Measurements from ENCODE around the gene ORM2. TPM values are rescaled to one million over a fixed set of nuclear protein-coding genes. Genes with fewer than 3 reads are reported as not detected.
"Not testable (repeated sequence)": the region's sequence is repeated elsewhere in the genome, so short reads cannot be mapped to it uniquely, and the experiment has no call there.

Gene ORM2
- polyA plus RNA-seq, 3 donors, result not detected

DNA sequence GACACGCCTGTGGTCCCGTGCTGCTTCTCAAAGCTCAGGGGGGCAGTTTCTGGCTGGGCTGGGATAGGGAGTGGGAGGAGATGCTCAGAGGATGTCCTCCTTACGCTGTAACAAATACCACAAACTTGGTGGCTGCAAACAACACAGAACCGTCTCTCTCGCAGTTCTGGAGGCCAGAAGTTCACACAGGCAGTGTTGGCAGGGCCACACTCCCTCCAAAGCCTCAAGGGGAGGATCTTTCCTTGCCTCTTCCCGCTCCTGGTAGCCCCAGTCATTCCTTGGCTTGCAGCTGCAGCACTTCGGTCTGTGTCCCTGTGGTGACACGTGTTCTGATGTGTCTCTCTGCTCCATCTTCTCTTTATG lies 17.2 kb upstream of the ORM2 start:
- DNase-seq (ENCODE audit: low read depth in 3 of 3, low spot score in 2 of 3), result no peak

DNA sequence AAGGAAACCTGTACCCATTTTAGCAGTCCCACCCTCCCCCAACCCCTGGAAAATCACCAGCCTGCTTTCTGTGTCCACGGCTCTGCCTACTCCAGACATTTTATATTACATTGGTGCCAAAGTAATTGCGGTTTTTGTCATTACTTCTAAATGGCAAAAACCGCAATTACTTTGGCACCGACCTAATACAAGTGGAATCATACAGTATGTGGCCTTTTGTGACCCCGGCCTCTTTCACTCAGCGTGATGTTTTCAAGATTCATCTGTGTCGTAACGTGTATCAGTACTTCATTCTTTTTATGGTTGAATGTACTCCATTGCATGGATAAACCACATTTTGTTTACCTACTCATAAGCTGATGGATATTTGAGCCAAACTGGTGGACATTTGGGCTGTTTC lies 16.5 kb upstream of the ORM2 start:
- no peak for DNase-seq (ENCODE audit: low read depth in 3 of 3, low spot score in 2 of 3)

DNA sequence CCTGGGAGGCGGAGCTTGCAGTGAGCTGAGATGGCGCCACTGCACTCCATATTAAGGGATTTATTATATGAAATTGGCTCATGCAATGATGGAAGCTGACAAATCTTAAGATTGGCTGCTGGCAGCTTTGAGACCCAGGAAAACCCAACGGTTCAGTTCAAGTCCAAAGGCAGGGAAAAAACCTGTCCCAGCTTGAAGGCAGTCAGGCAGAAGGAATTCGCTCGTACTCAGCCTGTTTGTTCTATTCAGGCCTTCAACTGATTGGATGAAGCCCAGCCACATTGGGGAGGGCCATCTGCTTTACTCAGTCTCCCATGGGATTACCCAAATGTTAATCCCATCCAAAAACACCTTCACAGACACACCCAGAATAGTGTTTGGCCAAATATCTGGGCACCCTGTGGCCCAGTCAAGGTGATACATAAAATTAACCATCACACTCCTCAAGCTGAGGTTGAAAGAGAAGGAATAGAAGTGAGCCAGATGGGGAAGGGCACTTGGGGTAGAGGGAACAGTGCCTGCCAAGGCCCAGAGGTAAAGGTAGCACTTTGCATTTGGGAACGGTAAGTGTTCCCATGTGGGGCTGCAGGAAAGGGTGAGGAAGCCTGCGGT lies 15.3 kb upstream of the ORM2 start:
- no peak for DNase-seq (ENCODE audit: low read depth in 3 of 3, low spot score in 2 of 3)

DNA sequence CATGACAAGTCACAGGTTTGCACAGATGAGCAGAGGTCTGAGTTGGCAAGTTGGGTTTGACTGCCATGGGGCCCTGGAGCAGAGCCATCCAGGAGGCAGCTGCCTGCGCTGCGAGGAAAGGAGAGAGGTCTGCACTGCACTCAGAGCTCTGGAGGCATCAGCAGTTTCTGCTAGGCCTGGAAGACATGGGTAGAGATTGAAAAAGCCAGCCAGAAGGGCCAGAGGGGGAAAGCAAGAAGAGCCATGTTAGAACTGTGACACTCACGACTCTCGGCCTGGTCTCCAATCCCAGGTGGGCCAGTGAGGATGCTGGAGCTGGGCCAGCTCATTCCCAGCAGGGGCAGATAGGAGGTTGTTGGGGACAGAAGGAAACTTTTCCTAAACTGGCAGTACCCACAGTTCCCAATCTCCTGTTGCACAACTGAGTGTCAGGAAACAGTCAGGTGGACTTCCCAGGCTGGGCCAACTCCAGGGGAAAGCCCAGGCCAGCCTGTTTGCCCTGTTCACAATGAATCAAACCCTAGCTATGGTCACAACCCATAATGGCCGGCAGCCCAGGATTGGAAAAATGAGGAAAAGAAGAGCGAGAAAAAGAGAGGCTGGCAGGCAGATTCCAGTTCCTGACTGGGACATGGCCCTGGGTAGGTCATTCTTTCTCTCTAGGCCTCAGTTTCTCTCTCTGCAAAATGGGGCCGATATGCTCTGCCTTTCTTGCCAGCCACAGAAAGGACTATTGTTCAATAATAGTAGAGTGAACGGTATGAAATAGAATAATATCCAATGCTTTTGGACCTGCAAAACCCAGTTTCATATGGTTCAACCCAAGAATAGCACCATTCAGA lies 14.6 kb upstream of the ORM2 start:
- DNase-seq (ENCODE audit: low read depth in 3 of 3, low spot score in 2 of 3), result no peak

DNA sequence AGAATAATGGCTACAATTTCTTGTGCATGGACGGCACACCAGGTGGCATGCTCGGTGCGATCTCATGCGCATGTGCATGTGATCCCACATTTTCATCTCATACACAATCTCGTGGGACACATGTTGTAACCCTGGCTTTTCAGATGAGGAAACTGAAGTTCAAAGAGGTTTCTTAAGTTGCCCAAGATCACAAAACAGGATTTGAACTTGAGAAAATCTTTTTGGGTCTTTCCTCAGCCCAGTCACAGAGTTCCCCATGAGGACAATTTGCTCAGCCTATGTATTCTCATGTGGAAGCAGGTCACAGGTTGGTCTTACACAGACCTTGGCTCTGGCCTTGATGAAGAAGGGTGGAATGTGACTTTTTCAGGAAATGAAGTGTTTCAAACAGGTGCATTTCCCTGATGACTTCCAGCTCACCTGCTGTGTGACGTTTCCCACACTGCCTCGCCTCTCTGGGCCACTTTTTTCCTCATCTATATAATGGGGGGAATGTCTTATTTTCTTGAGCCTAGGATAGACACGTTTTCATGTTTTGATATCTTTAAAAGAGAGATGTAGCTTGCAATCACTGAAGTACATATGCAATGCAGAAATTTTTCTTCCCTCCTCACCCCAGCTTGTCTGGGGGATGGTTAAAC lies 13.8 kb upstream of the ORM2 start:
- DNase-seq (ENCODE audit: low read depth in 3 of 3, low spot score in 2 of 3), result no peak

DNA sequence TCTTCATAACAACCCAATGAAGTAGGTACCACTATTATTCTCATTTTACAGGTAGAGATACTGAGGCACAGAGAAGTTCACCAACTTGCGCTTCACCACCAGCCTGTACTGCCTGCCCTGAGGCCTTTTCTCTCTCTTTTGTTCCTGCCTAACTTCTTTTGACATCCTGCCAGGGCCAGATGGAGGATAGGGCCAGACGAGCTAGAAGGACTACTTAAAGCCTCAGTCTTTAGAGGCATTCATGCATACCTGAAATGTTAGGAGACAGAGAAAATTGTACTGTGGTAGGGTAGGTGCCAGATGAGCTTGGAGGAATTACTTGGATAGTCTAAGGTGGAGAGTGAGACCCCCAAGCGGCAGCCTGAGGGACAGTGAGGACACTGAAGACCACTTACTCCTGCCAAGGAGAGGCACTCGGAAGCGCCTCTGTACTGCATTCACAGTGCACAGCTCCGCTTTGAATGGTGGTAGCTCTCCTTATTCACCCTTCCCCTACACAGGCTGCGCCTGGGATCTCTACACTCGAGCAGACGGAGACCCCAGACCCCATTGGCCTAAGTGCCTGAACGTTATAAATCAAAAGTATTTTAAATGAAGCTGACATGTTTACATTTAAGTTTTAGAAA lies 13.0 kb upstream of the ORM2 start:
- no peak for DNase-seq (ENCODE audit: low read depth in 3 of 3, low spot score in 2 of 3)

DNA sequence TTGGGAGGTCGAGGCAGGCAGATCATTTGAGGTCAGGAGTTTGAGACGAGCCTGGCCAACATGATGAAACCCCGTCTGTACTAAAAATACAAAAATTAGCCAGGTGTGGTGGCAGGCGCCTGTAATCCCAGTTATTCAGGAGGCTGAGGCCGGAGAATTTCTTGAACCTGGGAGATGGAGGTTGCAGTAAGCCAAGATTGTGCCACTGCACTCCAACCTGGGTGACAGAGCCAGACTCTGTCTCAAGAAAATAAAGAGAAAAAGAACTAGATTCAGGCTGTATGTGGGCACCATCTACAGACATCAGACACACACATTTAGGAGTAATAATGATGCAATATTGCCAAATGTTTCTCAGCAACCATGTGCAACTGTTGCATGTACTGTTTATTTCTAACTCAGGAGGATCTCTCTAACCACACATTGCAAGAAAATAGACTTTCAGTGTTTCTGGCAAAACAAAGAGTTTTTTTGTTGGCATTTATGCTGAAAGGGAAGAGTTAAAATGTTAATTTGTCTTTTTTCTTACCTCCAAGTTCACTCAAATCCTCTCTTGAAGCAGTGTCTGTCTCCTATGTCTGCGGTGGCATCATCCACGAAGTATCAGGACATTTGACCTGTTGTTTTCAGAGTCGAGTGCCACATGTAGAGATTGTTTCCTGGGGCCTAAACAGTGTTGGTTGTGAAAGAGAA lies 11.9 kb upstream of the ORM2 start:
- DNase-seq (ENCODE audit: low read depth in 3 of 3, low spot score in 2 of 3), result no peak

DNA sequence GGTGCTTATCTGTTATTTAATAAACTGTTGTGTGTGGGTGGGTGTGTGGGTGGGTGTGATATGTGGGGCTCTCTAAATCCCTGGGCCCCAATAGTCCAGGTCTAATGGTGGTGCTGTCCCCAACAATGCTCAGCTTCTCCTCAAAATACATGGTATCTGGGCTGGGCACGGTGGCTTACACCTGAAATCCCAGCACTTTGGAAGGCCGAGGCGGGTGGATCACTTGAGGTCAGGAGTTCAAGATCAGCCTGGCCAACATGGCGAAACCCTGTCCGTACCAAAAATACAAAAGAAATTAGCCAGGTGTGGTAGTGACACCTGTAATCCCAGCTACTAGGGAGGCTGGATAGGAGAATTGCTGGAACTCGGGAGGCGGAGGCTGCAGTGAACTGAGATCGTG lies 11.3 kb upstream of the ORM2 start:
- DNase-seq (ENCODE audit: low read depth in 3 of 3, low spot score in 2 of 3), result no peak

DNA sequence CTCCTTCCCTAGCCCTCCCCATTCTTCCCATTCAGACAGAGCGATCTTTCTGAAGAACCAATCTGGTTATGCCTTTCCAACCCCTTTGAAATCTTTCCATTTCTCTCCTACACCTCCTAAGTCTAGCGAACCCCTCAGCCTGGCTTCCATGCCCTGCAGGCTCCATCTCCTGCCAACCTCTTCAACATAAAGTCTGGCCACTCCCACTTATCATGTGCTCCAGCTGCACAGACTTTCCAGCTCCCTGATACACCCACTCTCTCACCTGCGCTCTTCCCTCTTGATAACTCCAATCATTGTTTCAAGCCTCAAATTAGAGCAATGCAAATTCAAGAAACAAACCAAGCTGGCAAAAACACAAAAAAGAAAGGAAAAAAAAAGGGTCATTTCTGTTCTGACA lies 10.5 kb upstream of the ORM2 start:
- no peak for DNase-seq (ENCODE audit: low read depth in 3 of 3, low spot score in 2 of 3)

DNA sequence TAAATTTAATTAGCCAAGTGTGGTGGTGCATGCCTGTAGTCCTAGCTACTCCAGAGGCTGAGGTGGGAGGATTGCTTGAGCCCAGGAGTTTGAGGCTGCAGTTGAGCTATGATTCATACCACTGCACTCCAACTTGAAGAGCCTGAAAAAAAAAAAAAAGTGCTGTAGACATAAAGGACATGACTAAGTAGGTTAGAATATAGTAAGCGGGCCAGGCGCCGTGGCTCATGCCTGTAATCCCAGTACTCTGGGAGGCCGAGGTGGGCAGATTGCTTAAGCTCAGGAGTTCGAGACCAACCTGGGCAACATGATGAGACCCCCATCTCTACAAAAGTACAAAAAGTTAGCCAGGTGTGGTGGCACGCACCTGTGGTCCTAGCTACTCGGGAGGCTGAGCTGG lies 9.0 kb upstream of the ORM2 start:
- not testable (repeated sequence) for DNase-seq (ENCODE audit: low read depth in 3 of 3, low spot score in 2 of 3)

DNA sequence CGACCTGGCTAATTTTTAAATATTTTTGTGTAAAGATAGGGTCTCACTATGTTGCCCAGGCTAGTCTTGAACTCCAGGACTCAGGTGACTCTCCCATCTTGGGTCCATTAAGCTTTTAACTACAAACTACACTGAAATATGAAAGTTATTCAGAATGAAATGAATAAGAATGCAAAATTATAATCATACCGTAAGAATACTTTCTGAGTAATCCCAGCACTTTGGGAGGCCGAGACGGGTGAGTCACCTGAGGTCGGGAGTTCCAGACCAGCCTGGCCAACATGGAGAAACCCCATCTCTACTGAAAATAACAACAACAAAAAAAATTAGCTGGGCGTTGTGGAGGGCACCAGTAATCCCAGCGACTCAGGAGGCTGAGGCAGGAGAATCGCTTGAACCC lies 7.9 kb upstream of the ORM2 start:
- DNase-seq (ENCODE audit: low read depth in 3 of 3, low spot score in 2 of 3), result no peak

DNA sequence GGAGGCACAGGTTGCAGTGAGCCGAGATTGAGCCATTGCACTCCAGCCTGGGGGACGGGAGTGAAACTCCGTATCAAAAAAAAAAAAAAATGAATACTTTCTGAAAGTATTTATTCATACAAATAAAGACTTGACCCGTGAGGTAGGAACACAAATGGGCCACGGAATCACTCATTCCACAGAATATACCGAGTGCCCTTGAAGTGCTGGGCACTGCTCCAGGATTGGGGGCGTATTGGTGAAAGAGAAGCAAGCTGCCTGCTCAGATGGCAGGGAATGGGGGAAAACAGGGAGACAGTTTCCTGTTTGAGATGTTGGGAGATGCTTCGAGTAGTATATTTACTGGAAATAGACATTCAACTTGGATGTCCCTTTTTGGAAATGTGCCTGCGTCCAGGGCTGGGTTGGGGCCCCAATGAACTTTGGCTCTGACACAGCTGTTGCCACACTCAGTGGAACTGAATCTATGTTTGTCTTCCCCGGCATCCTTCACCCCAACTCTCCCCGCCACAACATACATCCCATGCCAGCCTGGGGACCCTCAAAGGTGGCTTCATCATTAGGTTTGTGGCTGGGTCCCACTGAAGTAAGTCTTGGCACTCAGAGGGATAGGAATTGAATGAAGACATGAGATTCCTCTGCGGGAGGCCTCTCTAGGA lies 7.4 kb upstream of the ORM2 start:
- not testable (repeated sequence) for DNase-seq (ENCODE audit: low read depth in 3 of 3, low spot score in 2 of 3)

DNA sequence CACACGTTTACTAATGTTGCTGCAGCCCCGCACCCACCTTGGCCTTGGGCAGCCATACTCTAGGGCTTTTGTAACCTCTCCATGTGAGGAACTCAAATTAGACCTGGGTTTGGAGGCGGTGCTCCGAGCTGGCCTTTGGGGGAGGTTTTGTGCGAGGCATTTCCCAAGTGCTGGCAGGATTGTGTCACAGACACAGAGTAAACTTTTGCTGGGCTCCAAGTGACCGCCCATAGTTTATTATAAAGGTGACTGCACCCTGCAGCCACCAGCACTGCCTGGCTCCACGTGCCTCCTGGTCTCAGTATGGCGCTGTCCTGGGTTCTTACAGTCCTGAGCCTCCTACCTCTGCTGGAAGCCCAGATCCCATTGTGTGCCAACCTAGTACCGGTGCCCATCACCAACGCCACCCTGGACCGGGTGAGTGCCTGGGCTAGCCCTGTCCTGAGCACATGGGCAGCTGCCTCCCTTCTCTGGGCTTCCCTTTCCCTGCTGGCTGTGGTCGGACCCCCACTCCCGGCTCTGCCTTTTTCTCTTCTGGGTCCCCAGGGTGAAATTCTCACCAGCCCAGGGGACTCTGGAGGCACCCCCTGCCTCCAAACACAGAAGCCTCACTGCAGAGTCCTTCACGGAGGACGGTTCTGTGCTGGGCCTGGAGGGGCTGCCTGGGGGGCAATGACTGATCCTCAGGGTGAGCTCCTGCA lies 6.7 kb upstream of the ORM2 start, which contains the start of gene ORM1:
Gene ORM1 (plus strand): TSS at position 268 of the 701 bp plus-strand sequence. CDS start 36 bp downstream, at position 304.
- DNase-seq (ENCODE audit: low read depth in 3 of 3, low spot score in 2 of 3), result not testable (repeated sequence)

DNA sequence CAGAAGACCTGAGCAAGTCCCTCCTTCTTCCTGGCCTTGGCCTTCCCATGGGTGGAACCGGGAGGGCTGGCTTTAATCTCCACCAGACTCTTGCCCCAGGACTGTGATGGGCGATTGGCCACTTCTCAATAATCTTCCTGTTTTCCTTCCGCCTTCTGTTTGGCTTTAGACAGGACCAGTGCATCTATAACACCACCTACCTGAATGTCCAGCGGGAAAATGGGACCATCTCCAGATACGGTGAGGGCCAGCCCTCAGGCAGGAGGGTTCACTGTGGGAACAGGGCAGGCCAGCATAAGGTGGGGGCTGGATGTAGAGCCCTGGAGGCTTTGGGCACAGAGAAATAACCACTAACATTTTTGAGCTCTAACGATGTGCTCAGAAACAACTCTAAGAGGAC lies 5.8 kb upstream of the ORM2 start:
- DNase-seq (ENCODE audit: low read depth in 3 of 3, low spot score in 2 of 3), result not testable (repeated sequence)

DNA sequence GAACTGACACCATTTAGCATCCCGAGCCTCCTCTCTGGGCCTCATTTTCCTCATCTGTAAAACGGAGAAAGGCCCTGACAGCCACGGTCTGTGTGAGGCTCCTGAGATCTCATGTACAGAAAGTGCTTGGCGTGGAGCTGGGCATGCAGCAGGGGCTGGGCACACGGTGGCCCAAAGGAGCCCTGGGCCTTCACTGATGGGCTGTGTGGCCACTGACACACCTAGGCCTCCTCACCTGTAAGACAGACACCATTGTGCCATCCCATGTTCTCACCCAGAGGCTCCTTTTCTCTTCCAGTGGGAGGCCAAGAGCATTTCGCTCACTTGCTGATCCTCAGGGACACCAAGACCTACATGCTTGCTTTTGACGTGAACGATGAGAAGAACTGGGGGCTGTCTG lies 5.2 kb upstream of the ORM2 start:
- no peak for DNase-seq (ENCODE audit: low read depth in 3 of 3, low spot score in 2 of 3)

DNA sequence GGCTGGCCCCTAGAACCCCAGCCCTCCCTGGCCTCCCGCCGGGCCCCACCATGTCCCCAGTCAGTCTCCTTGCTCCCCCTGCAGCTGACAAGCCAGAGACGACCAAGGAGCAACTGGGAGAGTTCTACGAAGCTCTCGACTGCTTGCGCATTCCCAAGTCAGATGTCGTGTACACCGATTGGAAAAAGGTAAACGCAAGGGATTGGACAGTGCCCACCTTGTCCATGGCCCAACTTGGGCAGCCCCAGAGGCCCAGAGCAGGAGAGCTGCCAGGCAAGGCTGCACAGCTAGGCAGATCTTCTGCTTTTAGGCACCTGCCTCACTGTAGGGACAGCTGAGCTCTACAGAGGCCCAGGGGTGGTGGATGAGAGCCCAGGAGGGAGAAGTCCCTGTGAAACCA lies 4.7 kb upstream of the ORM2 start:
- DNase-seq (ENCODE audit: low read depth in 3 of 3, low spot score in 2 of 3), result not testable (repeated sequence)

DNA sequence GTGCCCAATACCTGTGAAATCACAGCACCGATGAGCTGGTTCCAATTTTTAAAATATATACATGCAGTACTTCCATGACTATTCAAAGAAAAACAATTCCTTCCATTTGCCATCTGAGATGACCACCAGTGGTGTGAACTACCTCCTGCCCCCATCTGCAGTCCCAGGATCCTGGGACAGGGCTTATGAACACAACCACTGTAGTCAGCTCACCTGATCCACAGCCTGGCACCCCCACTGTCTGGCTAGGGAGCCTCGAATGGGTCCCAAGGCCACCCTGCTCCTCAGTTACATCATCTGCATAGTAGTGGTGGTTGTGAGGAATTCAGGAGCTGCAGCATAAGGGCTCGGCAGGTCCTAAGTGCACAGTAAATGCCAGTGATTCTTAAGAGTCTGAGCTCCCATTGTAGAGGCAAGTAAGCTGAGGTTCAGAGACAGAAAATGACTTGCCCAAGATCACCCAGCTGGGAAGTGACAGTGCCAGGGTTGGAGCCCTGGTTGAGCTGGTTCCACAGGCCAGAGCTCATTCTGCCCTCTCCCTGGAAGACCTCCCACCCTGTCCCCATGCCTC lies 3.9 kb upstream of the ORM2 start:
- DNase-seq (ENCODE audit: low read depth in 3 of 3, low spot score in 2 of 3), result not testable (repeated sequence)

DNA sequence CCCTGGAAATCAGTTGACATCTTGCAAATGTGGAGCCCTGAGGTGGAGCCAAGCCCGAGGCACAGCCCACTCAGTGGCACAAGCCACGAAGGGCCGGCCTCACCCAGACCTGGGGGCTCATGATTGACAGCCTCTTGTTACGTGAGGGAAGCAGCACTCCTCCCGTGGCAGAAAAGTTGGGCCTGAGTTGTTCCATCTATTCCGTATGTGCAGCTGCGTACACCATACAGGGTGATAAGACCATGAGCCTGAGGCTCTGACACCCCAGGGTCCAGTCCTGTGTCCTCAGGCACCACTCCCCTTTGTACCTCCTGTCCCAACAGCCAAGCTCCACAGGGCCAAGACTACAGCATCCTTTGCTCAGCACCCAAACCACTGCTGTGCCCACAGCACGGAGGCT lies 1.9 kb upstream of the ORM2 start:
- no peak for DNase-seq (ENCODE audit: low read depth in 3 of 3, low spot score in 2 of 3)

DNA sequence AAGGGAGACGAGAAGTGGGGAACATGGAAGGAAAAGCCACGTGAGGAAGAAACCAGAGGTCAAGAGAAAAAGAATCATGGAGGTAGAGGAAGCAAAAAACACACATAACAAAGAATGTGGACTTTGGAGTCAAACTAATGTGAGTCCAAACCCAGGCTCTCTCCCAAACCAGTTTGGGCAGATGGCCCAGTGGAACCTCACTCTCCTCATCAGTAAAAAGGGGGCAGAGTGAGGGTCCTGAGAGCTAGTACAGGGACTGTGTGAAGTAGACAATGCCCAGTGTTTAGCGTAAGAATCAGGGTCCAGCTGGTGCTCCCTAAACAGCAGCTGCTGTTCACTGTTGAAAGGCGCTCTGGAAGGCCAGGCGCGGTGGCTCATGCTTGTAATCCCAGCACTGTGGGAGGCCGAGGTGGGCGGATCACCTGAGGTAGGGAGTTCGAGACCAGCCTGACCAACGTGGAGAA lies 1.3 kb upstream of the ORM2 start:
- not testable (repeated sequence) for DNase-seq (ENCODE audit: low read depth in 3 of 3, low spot score in 2 of 3)

Data from right renal cortex interstitium (tissue), 3 donors.